ENCODE measurements around the gene PDE6B. TPM values are rescaled to one million over a fixed set of nuclear protein-coding genes. Genes with fewer than 3 reads are reported as not detected.

PDE6B gene
- total RNA-seq, 4 donors from 2014 or later: 0.60 to 2.5 (median 0.95) TPM; not detected in 1

DNA sequence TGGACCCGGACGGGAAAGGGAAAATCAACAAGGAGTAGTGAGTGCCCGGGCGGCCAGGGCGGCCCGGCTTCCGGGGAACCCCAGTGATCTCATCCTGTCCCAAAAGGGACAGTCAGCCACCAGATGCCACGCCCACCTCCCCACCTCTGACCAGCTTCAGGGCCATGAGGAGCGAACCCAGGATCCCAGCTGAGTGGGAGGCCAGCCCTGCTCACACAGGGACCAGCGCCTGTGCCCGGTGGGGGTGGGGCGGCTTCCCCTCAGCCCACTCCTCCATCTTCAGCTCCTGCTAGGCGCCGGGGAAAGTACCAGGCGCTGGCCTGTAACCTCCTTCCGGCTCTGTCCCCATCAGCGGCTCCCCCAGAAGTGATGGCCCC, 55.2 kb downstream of the PDE6B start:
- no peaks in the 10 kb centered on the region for H3K36me3 ChIP-seq
- H3K4me3 ChIP-seq: peak overlapping the region in 2 of 4 donors; percentile 39 to 51
- peak overlapping the region; percentile 8 to 69 (median 29) for H3K27ac ChIP-seq
- no peaks in the 10 kb centered on the region for H3K27me3 ChIP-seq
- intact Hi-C loops (cut with DNase I; ENCODE audit: low total_unique reads): no loop called here
- peak; percentile 55 for DNase-seq
- H3K4me1 ChIP-seq: peaks cover 3 to 50% (median 43%) of the 10 kb centered on the region in 4 donors
- H3K9me3 ChIP-seq: no peaks in the 10 kb centered on the region
- 51 to 69% methylated on average over 9 to 17 of the region's 17 CpGs for WGBS, 2 donors (ENCODE audit: low coverage in 1 of 2)
- in situ Hi-C loops (cut with MboI; ENCODE audit: low pct_ligation_motif_present in 1 of 4, low pct_unique_long_range_greater_than_20kb in 1 of 4, low sequenced_read_pairs in 3 of 4): no loop called here
- TF ChIP-seq POLR2A (IDR thresholded peaks at IDR 0.05) (no peak), EP300 (IDR thresholded peaks at IDR 0.05; ENCODE audit: low read depth) (no peak), POLR2AphosphoS5 (IDR thresholded peaks at IDR 0.05) (no peak), CTCF (IDR thresholded peaks at IDR 0.05) (no peak)

DNA sequence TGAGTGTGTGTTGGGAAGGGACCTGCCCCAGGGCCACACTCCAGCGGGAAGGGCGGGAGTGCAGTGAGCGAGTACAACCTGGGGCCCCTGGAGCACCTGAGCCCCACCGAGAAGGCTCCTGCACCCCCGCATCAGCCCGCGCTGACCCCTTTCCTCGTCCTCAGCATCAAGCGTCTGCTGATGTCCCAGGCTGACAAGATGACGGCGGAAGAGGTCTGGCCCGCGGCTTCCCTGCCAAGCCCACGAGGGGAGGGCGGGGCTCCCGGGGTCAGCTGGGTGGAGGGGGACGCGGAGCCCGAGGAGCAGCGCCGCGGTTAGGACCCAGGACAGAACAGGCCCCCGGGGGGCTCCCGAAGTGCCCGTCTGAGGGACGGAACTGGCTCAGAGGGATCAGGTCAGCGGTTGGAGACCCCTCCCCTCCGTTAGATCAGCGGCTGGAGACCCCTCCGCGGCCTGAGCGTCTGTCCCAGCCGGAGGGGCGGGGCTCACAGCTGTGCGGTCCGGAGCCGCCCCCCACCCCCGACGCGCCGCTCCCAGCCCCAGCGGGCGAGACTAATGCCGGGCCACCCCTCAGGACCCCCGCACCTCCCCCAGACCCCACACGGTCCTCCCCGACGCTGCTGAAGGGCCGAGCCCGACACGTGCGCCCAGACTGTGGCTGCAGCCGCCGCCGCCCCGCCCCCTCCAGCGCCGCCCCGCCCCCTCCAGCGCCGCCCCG, 55.7 kb downstream of the PDE6B start:
- 2 to 20% methylated on average over 4 to 18 of the region's 62 CpGs for WGBS, 2 donors (ENCODE audit: low coverage in 1 of 2)
- Histone ChIP-seq H3K9me3 (no peaks in the 10 kb centered on the region), H3K4me1 (peaks cover 3 to 49% (median 42%) of the 10 kb centered on the region in 4 donors), H3K36me3 (no peaks in the 10 kb centered on the region), H3K27me3 (no peaks in the 10 kb centered on the region), H3K27ac (peak overlapping the region; percentile 8 to 69 (median 29)), H3K4me3 (peak overlapping the region; percentile 20 to 51 (median 44))
- DNase-seq: peak; percentile 83
- in situ Hi-C loops (cut with MboI; ENCODE audit: low pct_ligation_motif_present in 1 of 4, low pct_unique_long_range_greater_than_20kb in 1 of 4, low sequenced_read_pairs in 3 of 4) (no loop called here), intact Hi-C loops (cut with DNase I; ENCODE audit: low total_unique reads) (no loop called here)
- TF ChIP-seq POLR2A (IDR thresholded peaks at IDR 0.05) (peak; percentile 10), EP300 (IDR thresholded peaks at IDR 0.05; ENCODE audit: low read depth) (no peak), POLR2AphosphoS5 (IDR thresholded peaks at IDR 0.05) (peak in 1 of 3 donors; percentile 22), CTCF (IDR thresholded peaks at IDR 0.05) (no peak)

DNA sequence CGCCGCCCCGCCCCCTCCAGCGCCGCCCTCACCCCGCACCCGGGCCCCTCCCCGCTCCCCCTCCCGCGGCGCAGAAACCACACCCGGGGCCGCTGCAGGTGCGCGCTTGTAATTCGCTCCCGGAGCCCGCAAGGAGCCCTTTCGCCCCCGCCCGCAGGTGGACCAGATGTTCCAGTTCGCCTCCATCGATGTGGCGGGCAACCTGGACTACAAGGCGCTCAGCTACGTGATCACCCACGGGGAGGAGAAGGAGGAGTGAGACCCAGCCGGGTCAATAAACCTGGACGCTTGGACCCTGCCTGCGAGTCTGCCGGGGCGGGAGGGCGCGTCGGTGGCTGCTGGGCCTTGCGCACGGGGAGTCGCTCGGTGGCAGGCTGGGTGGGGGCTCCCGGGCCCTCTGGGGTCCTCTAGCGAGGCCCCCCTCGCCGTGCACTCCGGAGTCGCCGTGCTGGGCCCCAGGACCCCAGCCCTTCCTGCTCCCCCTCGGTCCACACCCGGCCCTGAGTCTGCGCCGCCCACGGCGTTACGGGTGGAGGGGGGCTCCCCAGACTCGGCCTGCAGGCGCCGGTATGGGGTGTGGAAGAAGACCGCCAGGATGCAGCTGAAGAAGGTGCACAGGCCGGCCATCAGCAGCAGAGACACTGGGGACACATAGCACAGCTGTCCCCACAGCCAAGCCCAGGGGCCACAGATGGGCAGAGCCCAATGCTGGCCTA, 56.5 kb downstream of the PDE6B start:
- Histone ChIP-seq H3K9me3 (no peaks in the 10 kb centered on the region), H3K4me3 (peak overlapping the region in 3 of 4 donors; percentile 9 to 32 (median 24)), H3K27ac (peak overlapping the region in 3 of 4 donors; percentile 26 to 48 (median 35)), H3K36me3 (no peaks in the 10 kb centered on the region), H3K27me3 (no peaks in the 10 kb centered on the region), H3K4me1 (peaks cover 6 to 54% (median 46%) of the 10 kb centered on the region in 4 donors)
- TF ChIP-seq CTCF (IDR thresholded peaks at IDR 0.05): no peak
- TF ChIP-seq POLR2AphosphoS5 (IDR thresholded peaks at IDR 0.05): peak in 1 of 3 donors; percentile 33
- in situ Hi-C loops (cut with MboI; ENCODE audit: low pct_ligation_motif_present in 1 of 4, low pct_unique_long_range_greater_than_20kb in 1 of 4, low sequenced_read_pairs in 3 of 4): no loop called here
- intact Hi-C loops (cut with DNase I; ENCODE audit: low total_unique reads): no loop called here
- DNase-seq: peak; percentile 90
- 33% methylated on average over 28 of the region's 58 CpGs; no CpG with 5 or more reads in 1 of the 2 donors for WGBS, 2 donors (ENCODE audit: low coverage in 1 of 2)

DNA sequence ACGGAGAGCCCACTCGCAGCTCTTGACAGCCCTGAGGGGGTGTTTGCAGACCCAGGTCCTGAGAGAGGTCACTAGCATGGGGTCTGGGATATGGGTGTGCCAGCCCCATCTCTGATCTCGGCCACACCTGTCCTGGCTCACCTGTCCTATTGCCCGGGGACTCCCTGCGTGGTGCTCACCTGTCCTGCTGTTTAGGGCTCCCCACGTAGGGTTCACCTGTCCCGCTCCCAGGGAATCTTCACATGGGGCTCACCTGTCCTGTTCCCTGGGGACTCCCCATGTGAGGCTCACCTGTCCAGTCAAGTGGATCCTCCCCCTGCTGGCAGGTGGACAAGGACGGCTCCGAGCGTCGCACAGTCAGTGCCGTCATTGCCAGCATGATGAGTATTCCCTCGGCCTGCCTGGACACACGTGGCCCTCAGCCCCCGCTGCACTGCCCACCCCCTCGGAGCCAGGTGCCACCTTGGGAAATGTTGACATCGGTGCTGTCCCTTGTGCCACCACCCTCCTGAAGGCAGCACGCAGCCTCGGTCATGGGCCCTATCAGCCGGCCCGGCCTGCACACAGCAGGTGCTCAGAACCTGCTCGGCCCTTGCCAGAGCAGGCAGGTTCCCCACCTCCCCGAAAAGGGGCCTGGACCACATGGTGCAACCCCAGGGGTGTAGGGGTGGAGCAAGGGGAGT, 57.3 kb downstream of the PDE6B start:
- Histone ChIP-seq H3K27ac (no peak overlapping the region), H3K4me3 (peak overlapping the region in 1 of 4 donors; percentile 24), H3K9me3 (no peaks in the 10 kb centered on the region), H3K4me1 (peaks cover 10 to 54% (median 51%) of the 10 kb centered on the region in 4 donors), H3K36me3 (no peaks in the 10 kb centered on the region), H3K27me3 (no peaks in the 10 kb centered on the region)
- DNase-seq: peak; percentile 37
- TF ChIP-seq CTCF (IDR thresholded peaks at IDR 0.05) (peak in 1 of 5 experiments; percentile 25), POLR2A (IDR thresholded peaks at IDR 0.05) (no peak)
- WGBS, 2 donors (ENCODE audit: low coverage in 1 of 2): 58% methylated on average over 22 of the region's 23 CpGs; no CpG with 5 or more reads in 1 of the 2 donors
- in situ Hi-C loops (cut with MboI; ENCODE audit: low pct_ligation_motif_present in 1 of 4, low pct_unique_long_range_greater_than_20kb in 1 of 4, low sequenced_read_pairs in 3 of 4) (no loop called here), intact Hi-C loops (cut with DNase I; ENCODE audit: low total_unique reads) (no loop called here)
